HepG2 (cell line): ENCODE data around the gene CLDN7. TPM values are rescaled to one million over a fixed set of nuclear protein-coding genes. Genes with fewer than 3 reads are reported as not detected.
A peak's percentile ranks its signal among the peaks of the same experiment; 100 is the strongest.

ENCODE experiments used
- NR1H2 ChIP-seq: sonication (generic); formaldehyde crosslinking; IDR thresholded peaks from 2 replicates; pipeline ENCODE4 v1.8.1; 2022; ENCODE audit warnings: low read depth, missing genetic modification reagents, borderline replicate concordance
- ZNF383 ChIP-seq: sonication (generic); formaldehyde crosslinking; IDR thresholded peaks from 2 replicates; pipeline ENCODE4 v1.4.0; 2020; ENCODE audit warnings: missing genetic modification reagents, mild to moderate bottlenecking, borderline replicate concordance
- ZNF629 ChIP-seq: sonication (generic); formaldehyde crosslinking; conservative IDR thresholded peaks from 2 replicates; pipeline ENCODE4 v1.5.0; 2020; ENCODE audit warnings: missing genetic modification reagents
- polyA plus RNA-seq, 8 experiments: library from polyadenylated mRNA; depleted of rRNA in 3 of 8; stranded (reverse) in 7 of 8; unstranded in 1 of 8; fragments of >200 nt; fragmentation: Illumina TruSeq in 4 of 8; extraction: Trizol in 4 of 8; gene quantifications; 2 replicates each; pipeline versions ENCODE4 v1.2.1 to v1.2.3, GENCODE V29; 2011 to 2016; ENCODE audit warnings: low read depth in 4 of 8, missing spikeins in 1 of 8, mixed read lengths in 1 of 8; ENCODE audit not compliant: insufficient read depth in 1 of 8
- total RNA-seq, 5 experiments: library from RNA; depleted of rRNA; stranded (reverse); fragments of >200 nt; fragmentation: Illumina TruSeq; extraction: Trizol; gene quantifications; 2 replicates each; pipeline ENCODE4 v1.2.3, GENCODE V29; 2016; ENCODE audit warnings: low read depth in 1 of 5
- TF ChIP-seq, protein P1 (sequence below): sonication (generic); formaldehyde crosslinking; IDR thresholded peaks from 2 replicates; pipeline ENCODE4 v1.4.0; 2020; ENCODE audit warnings: missing genetic modification reagents, borderline replicate concordance
- TF ChIP-seq, protein P2 (sequence below): sonication (generic); formaldehyde crosslinking; IDR thresholded peaks from 2 replicates; pipeline ENCODE4 v1.5.1; 2020; ENCODE audit warnings: mild to moderate bottlenecking, missing genetic modification reagents, borderline replicate concordance
- TF ChIP-seq, protein P3 (sequence below): sonication (generic); formaldehyde crosslinking; IDR thresholded peaks from 2 replicates; pipeline ENCODE4 v1.4.0; 2020; ENCODE audit warnings: low read depth, missing genetic modification reagents
- TF ChIP-seq, protein P4 (sequence below): sonication (generic); formaldehyde crosslinking; IDR thresholded peaks from 2 replicates; pipeline ENCODE4 v1.5.0; 2020; ENCODE audit warnings: mild to moderate bottlenecking, missing genetic modification reagents, borderline replicate concordance
- TF ChIP-seq, protein P5 (sequence below): sonication (generic); formaldehyde crosslinking; IDR thresholded peaks from 2 replicates; pipeline ENCODE4 v1.8.0; 2022; ENCODE audit warnings: missing genetic modification reagents, low read depth, mild to moderate bottlenecking, borderline replicate concordance
- TF ChIP-seq, protein P6 (sequence below): sonication (generic); formaldehyde crosslinking; IDR thresholded peaks from 2 replicates; pipeline ENCODE4 v1.8.1; 2023; ENCODE audit warnings: mild to moderate bottlenecking, inconsistent platforms, moderate library complexity, missing genetic modification reagents, borderline replicate concordance

CLDN7 gene
- total and polyA plus RNA-seq, 2 of the 13 experiments (the other 11 are each of a cell fraction or from before 2014, with no cell fraction given): not detected

DNA sequence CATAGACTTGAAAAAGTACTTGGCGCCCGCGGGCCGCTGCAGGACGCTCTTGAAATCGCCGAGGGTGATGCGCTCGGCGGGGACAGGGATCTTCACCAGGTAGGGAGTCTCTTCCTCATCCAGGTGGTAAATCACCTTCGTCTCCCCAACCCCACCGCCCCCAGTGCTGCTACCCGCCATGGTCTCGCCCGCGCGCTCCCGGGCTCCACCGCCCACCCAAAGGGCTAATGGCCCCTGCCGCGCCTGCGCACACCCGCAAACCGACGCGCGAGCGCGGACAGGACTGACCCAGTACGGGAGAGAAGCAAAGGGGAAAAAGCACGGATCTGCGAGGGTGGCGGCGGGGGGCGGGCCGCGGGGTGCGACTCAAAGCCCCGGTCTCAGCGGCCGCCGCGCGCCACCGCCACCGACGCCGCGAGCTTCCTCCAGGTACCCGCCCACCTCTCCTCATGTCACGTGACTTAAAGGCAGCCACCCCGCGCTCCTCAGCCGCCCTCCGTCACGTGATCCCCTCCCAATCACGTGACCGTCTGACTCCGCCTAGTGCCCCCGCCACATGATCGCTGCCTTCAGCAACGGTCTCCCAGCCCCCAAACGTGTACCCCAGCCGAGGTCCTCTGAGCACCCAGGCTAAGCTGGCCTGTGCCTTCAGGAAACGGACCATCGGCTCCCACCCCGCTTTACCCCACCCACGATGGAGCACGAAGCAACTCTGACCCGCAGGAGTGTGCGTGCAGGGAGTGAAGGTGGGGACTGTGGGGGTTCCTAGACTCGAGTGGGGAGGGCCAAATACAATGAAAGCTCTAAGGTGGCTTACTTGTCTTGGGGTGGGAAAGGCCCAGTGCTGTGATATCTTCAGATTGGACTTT is 28.0 kb downstream of the CLDN7 start, which contains the start of gene DVL2 (continued):
- TF ChIP-seq, protein P1, sequence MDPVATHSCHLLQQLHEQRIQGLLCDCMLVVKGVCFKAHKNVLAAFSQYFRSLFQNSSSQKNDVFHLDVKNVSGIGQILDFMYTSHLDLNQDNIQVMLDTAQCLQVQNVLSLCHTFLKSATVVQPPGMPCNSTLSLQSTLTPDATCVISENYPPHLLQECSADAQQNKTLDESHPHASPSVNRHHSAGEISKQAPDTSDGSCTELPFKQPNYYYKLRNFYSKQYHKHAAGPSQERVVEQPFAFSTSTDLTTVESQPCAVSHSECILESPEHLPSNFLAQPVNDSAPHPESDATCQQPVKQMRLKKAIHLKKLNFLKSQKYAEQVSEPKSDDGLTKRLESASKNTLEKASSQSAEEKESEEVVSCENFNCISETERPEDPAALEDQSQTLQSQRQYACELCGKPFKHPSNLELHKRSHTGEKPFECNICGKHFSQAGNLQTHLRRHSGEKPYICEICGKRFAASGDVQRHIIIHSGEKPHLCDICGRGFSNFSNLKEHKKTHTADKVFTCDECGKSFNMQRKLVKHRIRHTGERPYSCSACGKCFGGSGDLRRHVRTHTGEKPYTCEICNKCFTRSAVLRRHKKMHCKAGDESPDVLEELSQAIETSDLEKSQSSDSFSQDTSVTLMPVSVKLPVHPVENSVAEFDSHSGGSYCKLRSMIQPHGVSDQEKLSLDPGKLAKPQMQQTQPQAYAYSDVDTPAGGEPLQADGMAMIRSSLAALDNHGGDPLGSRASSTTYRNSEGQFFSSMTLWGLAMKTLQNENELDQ (CRISPR knock-in tag): 0 out of 2 replicates have a peak, but pooled peaks have one; percentile 47
- TF ChIP-seq, protein P2, sequence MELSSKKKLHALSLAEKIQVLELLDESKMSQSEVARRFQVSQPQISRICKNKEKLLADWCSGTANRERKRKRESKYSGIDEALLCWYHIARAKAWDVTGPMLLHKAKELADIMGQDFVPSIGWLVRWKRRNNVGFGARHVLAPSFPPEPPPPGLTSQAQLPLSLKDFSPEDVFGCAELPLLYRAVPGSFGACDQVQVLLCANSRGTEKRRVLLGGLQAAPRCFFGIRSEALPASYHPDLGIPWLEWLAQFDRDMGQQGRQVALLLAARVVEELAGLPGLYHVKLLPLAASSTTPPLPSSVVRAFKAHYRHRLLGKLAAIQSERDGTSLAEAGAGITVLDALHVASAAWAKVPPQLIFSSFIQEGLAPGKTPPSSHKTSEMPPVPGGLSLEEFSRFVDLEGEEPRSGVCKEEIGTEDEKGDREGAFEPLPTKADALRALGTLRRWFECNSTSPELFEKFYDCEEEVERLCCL (CRISPR knock-in tag): no peak
- TF ChIP-seq, protein P3, sequence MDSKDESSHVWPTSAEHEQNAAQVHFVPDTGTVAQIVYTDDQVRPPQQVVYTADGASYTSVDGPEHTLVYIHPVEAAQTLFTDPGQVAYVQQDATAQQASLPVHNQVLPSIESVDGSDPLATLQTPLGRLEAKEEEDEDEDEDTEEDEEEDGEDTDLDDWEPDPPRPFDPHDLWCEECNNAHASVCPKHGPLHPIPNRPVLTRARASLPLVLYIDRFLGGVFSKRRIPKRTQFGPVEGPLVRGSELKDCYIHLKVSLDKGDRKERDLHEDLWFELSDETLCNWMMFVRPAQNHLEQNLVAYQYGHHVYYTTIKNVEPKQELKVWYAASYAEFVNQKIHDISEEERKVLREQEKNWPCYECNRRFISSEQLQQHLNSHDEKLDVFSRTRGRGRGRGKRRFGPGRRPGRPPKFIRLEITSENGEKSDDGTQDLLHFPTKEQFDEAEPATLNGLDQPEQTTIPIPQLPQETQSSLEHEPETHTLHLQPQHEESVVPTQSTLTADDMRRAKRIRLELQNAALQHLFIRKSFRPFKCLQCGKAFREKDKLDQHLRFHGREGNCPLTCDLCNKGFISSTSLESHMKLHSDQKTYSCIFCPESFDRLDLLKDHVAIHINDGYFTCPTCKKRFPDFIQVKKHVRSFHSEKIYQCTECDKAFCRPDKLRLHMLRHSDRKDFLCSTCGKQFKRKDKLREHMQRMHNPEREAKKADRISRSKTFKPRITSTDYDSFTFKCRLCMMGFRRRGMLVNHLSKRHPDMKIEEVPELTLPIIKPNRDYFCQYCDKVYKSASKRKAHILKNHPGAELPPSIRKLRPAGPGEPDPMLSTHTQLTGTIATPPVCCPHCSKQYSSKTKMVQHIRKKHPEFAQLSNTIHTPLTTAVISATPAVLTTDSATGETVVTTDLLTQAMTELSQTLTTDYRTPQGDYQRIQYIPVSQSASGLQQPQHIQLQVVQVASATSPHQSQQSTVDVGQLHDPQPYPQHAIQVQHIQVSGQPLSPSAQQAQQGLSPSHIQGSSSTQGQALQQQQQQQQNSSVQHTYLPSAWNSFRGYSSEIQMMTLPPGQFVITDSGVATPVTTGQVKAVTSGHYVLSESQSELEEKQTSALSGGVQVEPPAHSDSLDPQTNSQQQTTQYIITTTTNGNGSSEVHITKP (CRISPR knock-in tag): peak; percentile 97
- TF ChIP-seq NR1H2 (CRISPR knock-in tag): no peak; the same call in 1 of the 2 replicates
- TF ChIP-seq, protein P4, sequence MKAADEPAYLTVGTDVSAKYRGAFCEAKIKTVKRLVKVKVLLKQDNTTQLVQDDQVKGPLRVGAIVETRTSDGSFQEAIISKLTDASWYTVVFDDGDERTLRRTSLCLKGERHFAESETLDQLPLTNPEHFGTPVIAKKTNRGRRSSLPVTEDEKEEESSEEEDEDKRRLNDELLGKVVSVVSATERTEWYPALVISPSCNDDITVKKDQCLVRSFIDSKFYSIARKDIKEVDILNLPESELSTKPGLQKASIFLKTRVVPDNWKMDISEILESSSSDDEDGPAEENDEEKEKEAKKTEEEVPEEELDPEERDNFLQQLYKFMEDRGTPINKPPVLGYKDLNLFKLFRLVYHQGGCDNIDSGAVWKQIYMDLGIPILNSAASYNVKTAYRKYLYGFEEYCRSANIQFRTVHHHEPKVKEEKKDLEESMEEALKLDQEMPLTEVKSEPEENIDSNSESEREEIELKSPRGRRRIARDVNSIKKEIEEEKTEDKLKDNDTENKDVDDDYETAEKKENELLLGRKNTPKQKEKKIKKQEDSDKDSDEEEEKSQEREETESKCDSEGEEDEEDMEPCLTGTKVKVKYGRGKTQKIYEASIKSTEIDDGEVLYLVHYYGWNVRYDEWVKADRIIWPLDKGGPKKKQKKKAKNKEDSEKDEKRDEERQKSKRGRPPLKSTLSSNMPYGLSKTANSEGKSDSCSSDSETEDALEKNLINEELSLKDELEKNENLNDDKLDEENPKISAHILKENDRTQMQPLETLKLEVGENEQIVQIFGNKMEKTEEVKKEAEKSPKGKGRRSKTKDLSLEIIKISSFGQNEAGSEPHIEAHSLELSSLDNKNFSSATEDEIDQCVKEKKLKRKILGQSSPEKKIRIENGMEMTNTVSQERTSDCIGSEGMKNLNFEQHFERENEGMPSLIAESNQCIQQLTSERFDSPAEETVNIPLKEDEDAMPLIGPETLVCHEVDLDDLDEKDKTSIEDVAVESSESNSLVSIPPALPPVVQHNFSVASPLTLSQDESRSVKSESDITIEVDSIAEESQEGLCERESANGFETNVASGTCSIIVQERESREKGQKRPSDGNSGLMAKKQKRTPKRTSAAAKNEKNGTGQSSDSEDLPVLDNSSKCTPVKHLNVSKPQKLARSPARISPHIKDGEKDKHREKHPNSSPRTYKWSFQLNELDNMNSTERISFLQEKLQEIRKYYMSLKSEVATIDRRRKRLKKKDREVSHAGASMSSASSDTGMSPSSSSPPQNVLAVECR (CRISPR knock-in tag): peak; percentile 96
- peak; percentile 63; the same call in 1 of the 2 replicates for TF ChIP-seq ZNF383 (CRISPR knock-in tag)
- peak; percentile 40; the same call in 1 of the 2 replicates for TF ChIP-seq ZNF629
- TF ChIP-seq, protein P5, sequence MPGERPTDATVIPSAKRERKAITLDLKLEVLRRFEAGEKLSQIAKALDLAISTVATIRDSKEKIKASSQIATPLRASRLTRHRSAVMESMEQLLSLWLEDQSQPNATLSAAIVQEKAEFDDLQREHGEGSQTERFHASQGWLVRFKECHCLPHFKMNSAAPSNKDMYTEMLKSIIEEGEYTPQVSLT (CRISPR knock-in tag): no peak; the same call in 1 of the 2 replicates
- TF ChIP-seq, protein P6, sequence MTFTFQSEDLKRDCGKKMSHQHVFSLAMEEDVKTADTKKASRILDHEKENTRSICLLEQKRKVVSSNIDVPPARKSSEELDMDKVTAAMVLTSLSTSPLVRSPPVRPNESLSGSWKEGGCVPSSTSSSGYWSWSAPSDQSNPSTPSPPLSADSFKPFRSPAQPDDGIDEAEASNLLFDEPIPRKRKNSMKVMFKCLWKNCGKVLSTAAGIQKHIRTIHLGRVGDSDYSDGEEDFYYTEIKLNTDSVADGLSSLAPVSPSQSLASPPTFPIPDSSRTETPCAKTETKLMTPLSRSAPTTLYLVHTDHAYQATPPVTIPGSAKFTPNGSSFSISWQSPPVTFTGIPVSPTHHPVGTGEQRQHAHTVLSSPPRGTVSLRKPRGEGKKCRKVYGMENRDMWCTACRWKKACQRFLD (CRISPR knock-in tag): 0 out of 2 replicates have a peak, but pooled peaks have one; percentile 26
